Endodermal cell (in vitro differentiated cells): ENCODE measurements around the gene MZB1. TPM values are rescaled to one million over a fixed set of nuclear protein-coding genes. Genes with fewer than 3 reads are reported as not detected.

Source experiments
- DNase-seq: peaks from one replicate; pipeline ENCODE4 v3.0.0-alpha.2; 2017
- H3K27ac ChIP-seq: 2 replicates; pipeline ENCODE4 v1.5.1; 2013; ENCODE audit warnings: mild to moderate bottlenecking, low read depth, low read length, moderate library complexity
- H3K27me3 ChIP-seq: 2 replicates; pipeline ENCODE4 v1.6.1; 2013; ENCODE audit warnings: mild to moderate bottlenecking, low read length, moderate library complexity; ENCODE audit not compliant: insufficient read depth, control insufficient read depth, poor library complexity, severe bottlenecking
- H3K36me3 ChIP-seq: 2 replicates; pipeline ENCODE4 v1.7.0; 2013; ENCODE audit warnings: mild to moderate bottlenecking, low read length, moderate library complexity; ENCODE audit not compliant: control insufficient read depth, insufficient read depth
- H3K4me1 ChIP-seq: one replicate; pipeline ENCODE4 v1.7.0; 2013; ENCODE audit warnings: low read length; ENCODE audit not compliant: control insufficient read depth, insufficient read depth
- H3K4me3 ChIP-seq: 2 replicates; pipeline ENCODE4 v1.5.1; 2013; ENCODE audit warnings: mild to moderate bottlenecking, low read length, moderate library complexity
- H3K9ac ChIP-seq: 2 replicates; pipeline ENCODE4 v1.6.1; 2013; ENCODE audit warnings: mild to moderate bottlenecking, low read length, moderate library complexity; ENCODE audit not compliant: poor library complexity, severe bottlenecking; ENCODE audit errors: extremely low read depth
- H3K9me3 ChIP-seq: 2 replicates; pipeline ENCODE4 v1.6.1; 2013; ENCODE audit warnings: mild to moderate bottlenecking, low read length, moderate library complexity; ENCODE audit not compliant: control insufficient read depth
- H3K27ac Mint-ChIP-seq: 2 replicates; pipeline ENCODE4 v1.8.0; 2020; ENCODE audit warnings: mixed read lengths
- H3K27me3 Mint-ChIP-seq: 2 replicates; pipeline ENCODE4 v1.8.0; 2021; ENCODE audit warnings: mild to moderate bottlenecking, mixed read lengths; ENCODE audit not compliant: insufficient read depth
- H3K36me3 Mint-ChIP-seq: 2 replicates; pipeline ENCODE4 v1.8.0; 2020; ENCODE audit warnings: low read depth, mixed read lengths
- H3K4me1 Mint-ChIP-seq: 2 replicates; pipeline ENCODE4 v1.8.0; 2020; ENCODE audit warnings: mixed read lengths
- H3K4me3 Mint-ChIP-seq: 2 replicates; pipeline ENCODE4 v1.8.0; 2020; ENCODE audit warnings: mild to moderate bottlenecking, moderate library complexity, mixed read lengths
- H3K9me3 Mint-ChIP-seq: 2 replicates; pipeline ENCODE4 v1.8.0; 2020; ENCODE audit warnings: mild to moderate bottlenecking, mixed read lengths
- WGBS, 2 experiments: methylation state at CpG; one replicate each; pipeline versions ENCODE4 v1.1.5 to v1.1.7; 2013; ENCODE audit warnings: missing lambda C conversion rate in 2 of 2, mixed read lengths in 1 of 2; ENCODE audit not compliant: insufficient coverage in 1 of 2, insufficient read length in 1 of 2; 5-methylcytosine and 5-hydroxymethylcytosine counted together
- total RNA-seq, 2 donors: library from RNA; stranded (reverse); fragmentation: NEBNext Ultra II Directional in 1 of 2; extraction: Animal tissue kit (Norgen Biotek cat#: 25700) in 1 of 2; gene quantifications; 2 replicates in 1 of 2; 3 replicates in 1 of 2; pipeline ENCODE4 v1.2.1, GENCODE V29; 2021
- TF ChIP-seq, protein P1 (sequence below): fragments of 200-600 bp; sonication (generic); conservative IDR thresholded peaks from 2 replicates; pipeline ENCODE4 v1.5.0; 2021; ENCODE audit warnings: antibody characterized with exemption, mild to moderate bottlenecking

The MZB1 gene
- total RNA-seq, 2 donors from 2014 or later = 0.57 to 0.60 TPM

DNA sequence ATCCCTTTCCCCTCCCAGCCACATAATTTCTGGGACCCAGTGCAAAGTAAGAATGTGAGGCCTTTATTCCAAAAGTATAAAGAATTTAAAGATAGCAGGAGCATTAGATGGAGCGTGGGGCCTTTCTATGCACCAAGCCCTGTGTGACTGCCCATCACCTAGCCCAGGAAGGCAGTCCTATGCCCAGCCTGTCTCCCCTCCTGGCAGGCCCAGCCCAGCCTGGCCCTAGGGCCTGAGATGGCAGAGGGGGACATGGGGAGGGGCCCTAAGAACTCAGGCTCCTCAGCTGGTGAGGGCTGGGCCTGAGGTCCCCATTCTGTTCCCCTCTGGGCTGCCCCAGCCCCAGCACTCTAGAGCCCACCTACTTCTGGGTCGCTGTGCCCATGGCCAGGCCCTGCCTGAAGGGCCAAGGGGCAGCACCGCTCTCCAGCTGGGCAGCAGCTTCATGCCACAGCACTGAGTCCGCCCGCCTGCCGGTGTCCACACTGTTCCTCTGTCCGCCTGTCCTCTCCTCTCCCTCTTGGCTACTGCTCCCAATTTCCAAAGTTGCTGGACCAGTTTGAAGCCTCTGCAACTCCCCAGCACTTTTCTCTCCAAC lies 5.6 kb downstream of the MZB1 start:
- no peak overlapping the region for H3K4me3 Mint-ChIP-seq
- 76 to 81% methylated on average over 5 to 7 of the region's 7 CpGs for WGBS, 2 experiments
- peaks cover 6% of the 10 kb centered on the region for H3K4me1 ChIP-seq
- H3K27me3 Mint-ChIP-seq = no peaks in the 10 kb centered on the region
- no peak overlapping the region for H3K4me3 ChIP-seq
- peak; percentile 38 for DNase-seq
- peaks cover 2% of the 10 kb centered on the region for H3K36me3 Mint-ChIP-seq
- peaks cover 23% of the 10 kb centered on the region for H3K4me1 Mint-ChIP-seq
- H3K9me3 Mint-ChIP-seq = no peaks in the 10 kb centered on the region
- no peak overlapping the region for H3K27ac Mint-ChIP-seq
- TF ChIP-seq, protein P1, sequence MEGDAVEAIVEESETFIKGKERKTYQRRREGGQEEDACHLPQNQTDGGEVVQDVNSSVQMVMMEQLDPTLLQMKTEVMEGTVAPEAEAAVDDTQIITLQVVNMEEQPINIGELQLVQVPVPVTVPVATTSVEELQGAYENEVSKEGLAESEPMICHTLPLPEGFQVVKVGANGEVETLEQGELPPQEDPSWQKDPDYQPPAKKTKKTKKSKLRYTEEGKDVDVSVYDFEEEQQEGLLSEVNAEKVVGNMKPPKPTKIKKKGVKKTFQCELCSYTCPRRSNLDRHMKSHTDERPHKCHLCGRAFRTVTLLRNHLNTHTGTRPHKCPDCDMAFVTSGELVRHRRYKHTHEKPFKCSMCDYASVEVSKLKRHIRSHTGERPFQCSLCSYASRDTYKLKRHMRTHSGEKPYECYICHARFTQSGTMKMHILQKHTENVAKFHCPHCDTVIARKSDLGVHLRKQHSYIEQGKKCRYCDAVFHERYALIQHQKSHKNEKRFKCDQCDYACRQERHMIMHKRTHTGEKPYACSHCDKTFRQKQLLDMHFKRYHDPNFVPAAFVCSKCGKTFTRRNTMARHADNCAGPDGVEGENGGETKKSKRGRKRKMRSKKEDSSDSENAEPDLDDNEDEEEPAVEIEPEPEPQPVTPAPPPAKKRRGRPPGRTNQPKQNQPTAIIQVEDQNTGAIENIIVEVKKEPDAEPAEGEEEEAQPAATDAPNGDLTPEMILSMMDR = no peak
- H3K9me3 ChIP-seq = no peaks in the 10 kb centered on the region
- no peaks in the 10 kb centered on the region for H3K36me3 ChIP-seq
- H3K27ac ChIP-seq = no peak overlapping the region
- H3K27me3 ChIP-seq = no peaks in the 10 kb centered on the region
- no peak overlapping the region for H3K9ac ChIP-seq

DNA sequence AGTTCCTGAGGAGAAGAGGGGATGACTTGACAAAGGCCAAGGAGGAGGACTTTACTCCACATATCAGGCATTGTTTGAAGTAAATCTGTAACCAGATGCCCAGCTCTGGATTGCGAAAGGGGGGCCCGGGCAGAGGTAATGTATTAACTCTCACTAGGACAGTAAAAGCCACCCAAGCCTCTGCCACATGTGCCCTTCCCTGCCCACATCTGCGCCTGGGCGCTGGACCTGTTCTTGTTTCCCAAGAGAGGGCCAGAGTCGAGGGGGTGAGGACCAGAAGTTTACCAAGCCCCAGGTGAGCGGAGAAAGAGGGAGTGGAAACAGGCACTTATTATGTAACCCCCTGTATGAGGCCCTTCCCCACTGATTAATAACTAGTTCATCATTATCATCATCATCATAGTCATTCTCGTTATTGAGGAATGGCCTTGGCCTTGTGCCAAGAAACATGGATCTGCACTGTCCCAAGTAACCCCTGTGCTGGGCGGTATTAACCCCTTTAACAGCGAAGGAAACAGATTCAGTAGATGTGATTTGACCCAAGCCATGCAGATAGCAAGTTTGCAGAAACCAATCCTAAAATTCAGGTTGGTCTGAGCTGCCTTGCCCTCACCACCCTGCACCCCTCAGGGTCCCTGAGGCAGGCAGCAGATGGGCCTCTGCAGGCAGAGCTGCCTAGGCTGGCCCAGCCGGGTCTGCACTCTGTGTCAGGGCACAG lies 6.3 kb downstream of the MZB1 start, which contains the start of gene SLC23A1:
Gene SLC23A1 (minus strand): TSS at position 23 of the 718 bp plus-strand sequence. CDS start 44 bp downstream, outside the sequence.
- H3K27ac ChIP-seq = no peak within 1 kb of the TSS
- Mint-ChIP-seq H3K27ac (no peak within 1 kb of the TSS), H3K4me1 (peaks cover 22% of the 10 kb centered on the region), H3K27me3 (no peaks in the 10 kb centered on the region), H3K4me3 (no peak within 1 kb of the TSS), H3K9me3 (no peaks in the 10 kb centered on the region), H3K36me3 (peaks cover 2% of the 10 kb centered on the region)
- no peak within 1 kb of the TSS for H3K4me3 ChIP-seq
- TF ChIP-seq, protein P1 = no peak
- H3K4me1 ChIP-seq = peaks cover 6% of the 10 kb centered on the region
- H3K9ac ChIP-seq = no peak within 1 kb of the TSS
- H3K36me3 ChIP-seq = no peaks in the 10 kb centered on the region
- 88 to 92% methylated on average over 9 to 10 of the region's 10 CpGs for WGBS, 2 experiments
- peak; percentile 49 for DNase-seq
- no peaks in the 10 kb centered on the region for H3K27me3 ChIP-seq
- no peaks in the 10 kb centered on the region for H3K9me3 ChIP-seq

DNA sequence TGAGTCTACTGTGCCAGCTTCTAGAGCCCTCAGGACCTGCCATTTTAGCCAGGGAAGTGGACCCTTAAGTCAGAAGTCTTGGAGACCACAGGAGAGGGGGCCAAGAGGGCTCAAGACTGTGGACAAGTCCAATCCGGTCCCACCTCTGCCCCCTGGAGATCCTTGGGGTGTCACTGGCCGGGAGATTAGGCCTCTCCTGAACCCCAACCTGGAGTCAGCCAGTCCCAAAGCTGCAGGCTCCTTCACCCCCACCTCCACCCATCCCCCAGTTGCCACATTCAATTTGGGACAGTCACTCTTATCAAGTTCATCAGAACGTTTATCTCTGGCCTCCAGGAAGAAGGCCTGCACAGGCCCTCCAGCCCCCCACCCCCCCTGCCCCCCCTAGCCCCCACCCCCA lies 6.9 kb downstream of the MZB1 start:
- H3K27ac ChIP-seq = no peak overlapping the region
- Mint-ChIP-seq H3K27ac (no peak overlapping the region), H3K36me3 (peaks cover 2% of the 10 kb centered on the region), H3K27me3 (no peaks in the 10 kb centered on the region), H3K4me3 (no peak overlapping the region), H3K9me3 (no peaks in the 10 kb centered on the region), H3K4me1 (peaks cover 16% of the 10 kb centered on the region)
- H3K27me3 ChIP-seq = no peaks in the 10 kb centered on the region
- no peaks in the 10 kb centered on the region for H3K9me3 ChIP-seq
- peaks cover 6% of the 10 kb centered on the region for H3K4me1 ChIP-seq
- no peak for DNase-seq
- no peaks in the 10 kb centered on the region for H3K36me3 ChIP-seq
- H3K4me3 ChIP-seq = no peak overlapping the region
- TF ChIP-seq, protein P1 = no peak
- 85% methylated on average over 2 of the region's 3 CpGs; no CpG with 5 or more reads in 1 of the 2 experiments for WGBS, 2 experiments
- H3K9ac ChIP-seq = no peak overlapping the region
